ENCODE measurements around the gene FRAS1.

GRCh38 chr4:78517050-78517652 is 460.0 kb downstream of the FRAS1 start:
- no peak for TF ChIP-seq FOXJ3 (CRISPR knock-in tag; IDR thresholded peaks at IDR 0.05; ENCODE audit: borderline replicate concordance)
- TF ChIP-seq, protein P1, sequence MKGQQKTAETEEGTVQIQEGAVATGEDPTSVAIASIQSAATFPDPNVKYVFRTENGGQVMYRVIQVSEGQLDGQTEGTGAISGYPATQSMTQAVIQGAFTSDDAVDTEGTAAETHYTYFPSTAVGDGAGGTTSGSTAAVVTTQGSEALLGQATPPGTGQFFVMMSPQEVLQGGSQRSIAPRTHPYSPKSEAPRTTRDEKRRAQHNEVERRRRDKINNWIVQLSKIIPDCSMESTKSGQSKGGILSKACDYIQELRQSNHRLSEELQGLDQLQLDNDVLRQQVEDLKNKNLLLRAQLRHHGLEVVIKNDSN (CRISPR knock-in tag; IDR thresholded peaks at IDR 0.05): no peak
- no peak for TF ChIP-seq NR1H2 (CRISPR knock-in tag; IDR thresholded peaks at IDR 0.05)
- TF ChIP-seq MXD4 (CRISPR knock-in tag; IDR thresholded peaks at IDR 0.05; ENCODE audit: borderline replicate concordance): no peak
- no peak for TF ChIP-seq SOX15 (CRISPR knock-in tag; IDR thresholded peaks at IDR 0.05)
- no peak for TF ChIP-seq ETV6 (CRISPR knock-in tag; IDR thresholded peaks at IDR 0.05)
- TF ChIP-seq ATF6 (CRISPR knock-in tag; IDR thresholded peaks at IDR 0.05): no peak

Data from WTC11 (cell line).